Measurements from ENCODE around the gene STIL.
A peak's percentile ranks its signal among the peaks of the same experiment; 100 is the strongest.
"Not testable (repeated sequence)": the region's sequence is repeated elsewhere in the genome, so short reads cannot be mapped to it uniquely, and the experiment has no call there.

The STIL gene

GRCh38 chr1:47313915-47314664 is at the start of gene STIL:
STIL (minus strand) TSS chr1:47314147; CDS start chr1:47310319, 3,828 bp downstream.
- peak; percentile 96 to 97 for DNase-seq (ENCODE audit: low read depth in 2 of 2)

DNA sequence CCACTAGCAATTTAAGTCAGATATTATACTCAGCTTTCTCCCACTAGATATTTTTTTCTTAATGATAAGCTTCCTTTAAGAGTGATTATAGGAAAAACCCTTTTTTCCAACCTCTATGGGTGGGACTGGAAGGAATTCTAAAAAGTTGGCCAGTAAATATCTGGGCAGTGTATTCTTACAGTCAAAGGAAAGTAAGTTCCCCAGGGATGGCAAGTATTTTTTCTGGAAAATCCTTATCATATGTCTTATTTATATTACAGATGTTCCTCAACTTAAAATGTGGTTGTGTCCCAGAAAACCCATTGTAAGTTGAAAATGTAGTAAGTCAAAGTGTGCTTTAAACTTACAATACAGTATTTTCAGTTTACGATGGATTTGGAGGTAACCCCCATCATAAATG is 48.9 kb upstream of the STIL start:
- DNase-seq (ENCODE audit: low read depth in 2 of 2), result no peak

DNA sequence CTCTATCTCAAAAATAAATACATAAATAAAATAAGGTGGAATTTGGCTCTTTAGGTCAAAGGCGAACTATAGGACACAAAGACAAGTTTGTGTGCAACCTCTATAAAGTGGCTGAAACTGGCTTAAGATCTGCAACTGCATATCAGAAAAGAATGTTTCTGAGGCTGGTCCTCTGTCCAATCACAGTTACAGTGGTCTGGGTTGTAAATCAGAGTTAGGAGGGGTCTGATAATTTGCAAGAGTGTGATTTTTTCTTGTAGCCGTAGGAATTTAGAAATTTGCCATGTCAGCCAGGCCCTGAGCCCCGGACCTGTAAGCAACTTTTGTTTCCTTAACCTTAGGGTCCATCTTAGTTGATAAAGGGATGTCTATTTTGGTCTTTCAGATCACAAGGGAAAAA is 47.4 kb upstream of the STIL start:
- no peak for DNase-seq (ENCODE audit: low read depth in 2 of 2)

DNA sequence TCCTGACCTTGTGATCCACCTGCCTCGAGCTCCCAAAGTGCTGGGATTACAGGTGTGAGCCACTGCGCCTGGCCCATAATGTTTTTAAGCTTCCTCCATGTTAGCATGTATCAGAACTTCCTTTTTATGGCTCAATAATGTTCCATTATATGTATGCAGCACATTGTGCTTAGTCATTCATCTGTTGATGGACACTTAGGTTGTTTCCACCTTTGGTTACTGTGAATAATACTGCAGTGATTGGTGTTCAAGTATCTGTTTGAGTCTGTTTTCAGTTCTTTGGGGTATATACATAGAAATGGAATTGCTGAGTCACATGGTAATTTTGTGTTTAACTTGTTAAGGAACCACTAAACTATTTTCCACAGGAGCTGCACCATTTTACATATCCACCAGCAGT is 37.4 kb upstream of the STIL start:
- DNase-seq (ENCODE audit: low read depth in 2 of 2), result no peak

- DNase-seq (ENCODE audit: low read depth in 2 of 2), result no peak
Observed at GRCh38 chr1:47348246-47348645, 34.3 kb upstream of the STIL start.

GRCh38 chr1:47347735-47348134 is 33.8 kb upstream of the STIL start:
- no peak for DNase-seq (ENCODE audit: low read depth in 2 of 2)

DNA sequence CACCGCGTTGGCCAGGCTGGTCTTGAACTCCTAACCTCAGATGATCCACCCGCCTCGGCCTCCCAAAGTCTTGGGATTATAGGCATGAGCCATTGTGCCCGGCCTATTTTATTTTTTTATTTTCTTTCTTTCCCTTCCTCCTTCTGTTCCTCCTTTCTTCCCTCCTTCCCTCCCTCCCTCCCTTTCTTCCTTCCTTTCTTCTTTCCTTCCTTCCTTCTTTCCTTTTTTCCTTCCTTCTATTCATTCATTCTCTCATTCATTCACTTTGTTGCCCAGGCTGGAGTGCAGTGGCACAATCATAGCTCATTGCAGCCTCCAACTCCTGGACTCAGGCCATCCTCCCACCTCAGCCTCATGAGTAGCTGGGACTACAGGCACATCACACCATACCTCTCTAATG is 33.0 kb upstream of the STIL start:
- DNase-seq (ENCODE audit: low read depth in 2 of 2), result not testable (repeated sequence)

DNA sequence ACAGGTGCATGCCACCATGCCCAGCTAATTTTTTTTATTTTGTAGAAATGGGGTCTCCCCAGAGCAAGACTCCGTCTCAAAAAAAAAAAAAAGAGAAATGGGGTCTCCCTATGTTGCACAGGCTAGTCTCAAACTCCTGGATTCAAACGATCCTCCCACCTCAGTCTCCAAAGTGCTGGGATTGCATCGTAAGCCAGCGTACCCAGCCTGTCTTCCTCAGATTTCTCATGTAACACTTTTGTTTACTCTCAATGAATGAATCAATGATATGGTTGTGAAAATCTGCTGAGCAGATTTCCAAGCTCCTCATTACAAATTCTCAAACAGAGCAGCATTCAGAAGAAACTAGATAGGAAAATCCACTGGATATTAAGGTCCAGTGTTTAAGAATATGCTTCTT is 26.3 kb upstream of the STIL start:
- DNase-seq (ENCODE audit: low read depth in 2 of 2), result no peak

GRCh38 chr1:47338249-47339077 is 24.5 kb upstream of the STIL start:
- no peak for DNase-seq (ENCODE audit: low read depth in 2 of 2)

GRCh38 chr1:47337350-47337749 is 23.4 kb upstream of the STIL start:
- DNase-seq (ENCODE audit: low read depth in 2 of 2), result no peak

GRCh38 chr1:47334765-47335435 is 21.0 kb upstream of the STIL start:
- no peak for DNase-seq (ENCODE audit: low read depth in 2 of 2)

GRCh38 chr1:47333922-47334764 is 20.2 kb upstream of the STIL start:
- peak; percentile 56 to 61 for DNase-seq (ENCODE audit: low read depth in 2 of 2)

GRCh38 chr1:47333578-47333921 is 19.6 kb upstream of the STIL start, which contains the start of gene CMPK1:
CMPK1 (plus strand) TSS chr1:47333790; CDS start chr1:47333946, 156 bp downstream.
- peak; percentile 67 to 73 for DNase-seq (ENCODE audit: low read depth in 2 of 2)

- no peak for DNase-seq (ENCODE audit: low read depth in 2 of 2)
Observed at GRCh38 chr1:47332779-47333577, 19.0 kb upstream of the STIL start.

GRCh38 chr1:47331875-47332274 is 17.9 kb upstream of the STIL start:
- no peak for DNase-seq (ENCODE audit: low read depth in 2 of 2)

DNA sequence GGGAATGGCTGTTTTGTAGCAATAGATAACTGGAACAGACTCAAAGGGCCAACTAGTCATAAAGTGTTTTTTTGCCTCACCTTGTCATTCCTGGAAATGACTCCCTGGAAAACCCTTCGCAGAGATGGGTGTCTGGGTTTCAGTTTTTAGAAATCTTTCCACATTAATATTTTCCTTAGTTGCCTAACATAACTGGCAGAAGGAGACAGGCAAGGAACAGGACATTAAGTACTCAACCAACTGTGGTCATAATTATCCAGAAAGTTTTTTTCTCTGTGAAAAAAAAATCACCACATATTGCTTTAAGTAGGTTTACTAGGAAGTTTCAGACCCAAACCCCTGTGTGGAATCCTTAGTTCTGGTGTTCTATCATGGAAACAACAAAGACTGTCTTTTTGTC is 16.3 kb upstream of the STIL start:
- DNase-seq (ENCODE audit: low read depth in 2 of 2), result no peak

- DNase-seq (ENCODE audit: low read depth in 2 of 2), result no peak
Observed at GRCh38 chr1:47328992-47329391, 15.0 kb upstream of the STIL start.

GRCh38 chr1:47326271-47326670 is 12.3 kb upstream of the STIL start:
- DNase-seq (ENCODE audit: low read depth in 2 of 2), result no peak

- DNase-seq (ENCODE audit: low read depth in 2 of 2), result no peak
Observed at GRCh38 chr1:47325528-47325927, 11.6 kb upstream of the STIL start.

DNA sequence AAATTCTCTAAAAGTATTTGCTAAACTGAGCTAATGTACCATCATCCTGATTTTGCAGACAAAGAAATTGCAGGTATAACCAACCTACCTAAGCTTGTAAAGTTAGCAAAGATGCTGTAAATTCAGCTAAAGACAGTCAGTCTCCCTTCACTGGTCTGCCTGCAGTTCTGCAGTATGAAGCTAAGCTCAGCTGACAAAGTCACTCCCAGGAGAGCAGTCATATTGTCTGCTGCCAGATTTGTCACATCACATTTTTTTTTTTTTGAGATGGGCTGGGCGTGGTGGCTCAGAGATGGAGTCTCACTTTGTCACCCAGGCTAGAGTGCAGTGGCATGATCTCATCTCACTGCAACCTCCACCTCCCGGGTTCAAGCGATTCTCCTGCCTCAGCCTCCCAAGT is 10.7 kb upstream of the STIL start:
- no peak for DNase-seq (ENCODE audit: low read depth in 2 of 2)

GRCh38 chr1:47323599-47324031 is 9.7 kb upstream of the STIL start:
- no peak for DNase-seq (ENCODE audit: low read depth in 2 of 2)
